HG03520 (cell line): ENCODE measurements around the gene MYOCD.
"Not testable (repeated sequence)": the region's sequence is repeated elsewhere in the genome, so short reads cannot be mapped to it uniquely, and the experiment has no call there.

Source experiments
- ATAC-seq: cut with Tn5 transposase; IDR thresholded peaks from one replicate; pipeline ENCODE4 v1.9.1; 2021; ENCODE audit warnings: mild to moderate bottlenecking, moderate library complexity; ENCODE audit not compliant: unreplicated experiment

MYOCD gene

DNA sequence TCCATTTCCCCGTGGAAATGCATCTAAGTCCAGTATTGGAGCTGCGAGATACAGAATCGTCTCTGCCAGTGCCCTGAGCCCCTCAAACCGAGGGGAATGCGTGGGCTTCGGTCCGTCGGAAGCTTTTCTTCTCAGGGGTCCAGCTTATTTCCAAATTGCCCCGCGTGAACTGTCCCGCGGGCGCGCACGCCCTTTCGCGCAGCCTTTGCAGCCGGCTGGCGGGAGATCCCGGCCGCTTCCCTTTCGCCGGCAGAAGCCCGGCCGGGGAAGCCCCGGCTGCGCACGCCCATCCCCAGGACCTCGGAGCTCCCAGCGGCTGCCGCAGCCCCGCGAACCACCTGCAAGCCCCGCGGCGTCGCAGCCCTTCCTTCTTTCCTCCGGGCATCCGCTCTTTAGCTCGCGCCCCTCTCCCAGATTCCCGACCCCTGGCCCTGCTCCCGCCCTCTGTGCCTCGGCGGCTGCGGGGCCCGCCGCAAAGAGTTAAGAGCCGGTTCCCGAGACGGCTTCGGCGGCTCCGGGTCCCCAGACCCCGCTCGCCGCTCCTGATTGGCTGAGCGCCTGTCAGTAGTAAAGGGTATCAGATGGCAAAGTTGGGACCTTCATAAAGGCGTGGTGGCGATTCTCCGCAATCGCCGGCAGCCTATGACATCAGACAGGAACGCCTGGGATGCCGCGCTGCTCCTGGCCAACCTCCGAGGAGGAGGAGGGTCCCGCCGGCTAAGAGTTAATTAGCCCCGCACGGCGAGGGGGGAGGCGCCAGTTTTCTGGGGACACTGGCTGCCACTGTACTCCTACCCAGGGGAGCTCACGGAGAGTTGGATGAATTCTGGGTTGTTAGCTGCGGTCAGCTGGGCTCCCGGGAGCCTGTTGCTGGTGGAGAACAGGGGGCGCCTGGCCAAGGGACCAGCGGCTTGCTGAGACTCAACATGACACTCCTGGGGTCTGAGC lies at the start of gene MYOCD:
Gene MYOCD, plus strand, starts transcription at position 628 of the 948 bp plus-strand sequence. Its CDS starts 299 bp downstream, at position 927.
- ATAC-seq = no peak

DNA sequence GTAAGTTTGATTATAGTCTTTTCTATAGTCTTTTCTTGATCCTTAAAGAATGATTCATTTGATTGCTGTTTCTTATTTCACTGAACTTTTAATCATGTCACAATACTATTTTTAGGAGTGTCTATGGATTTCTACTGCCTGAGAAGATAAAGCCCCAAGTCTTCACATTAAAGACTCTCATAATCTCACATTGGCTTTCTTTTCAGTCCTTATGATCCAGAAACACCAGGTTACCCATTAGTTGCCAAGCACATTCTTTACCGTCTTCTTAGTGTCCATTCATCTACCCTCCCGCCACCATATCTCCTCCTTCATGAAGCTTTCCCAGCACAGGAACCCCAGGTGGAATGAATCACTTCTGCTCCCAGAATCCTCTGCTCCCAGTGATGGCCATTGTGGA lies 49.5 kb upstream of the MYOCD start:
- no peak for ATAC-seq

DNA sequence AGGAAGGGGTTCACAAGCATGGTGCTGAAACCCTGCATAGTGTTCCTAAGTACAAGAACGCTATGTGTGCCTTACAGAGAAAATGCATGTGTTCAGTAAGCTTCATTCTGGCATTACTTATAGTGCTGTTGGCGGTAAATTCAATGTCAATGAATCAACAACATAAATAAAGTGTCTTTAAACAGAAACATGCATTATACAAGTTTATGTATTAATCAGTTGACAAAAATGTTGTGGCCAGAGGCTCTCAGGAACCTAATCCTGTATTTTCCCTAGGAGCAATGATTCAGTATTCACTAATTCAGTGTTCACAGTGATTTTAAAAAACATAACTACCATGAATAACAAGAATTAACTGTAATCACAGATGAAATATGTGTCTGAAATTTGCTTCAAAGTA lies 47.1 kb upstream of the MYOCD start:
- ATAC-seq = no peak

DNA sequence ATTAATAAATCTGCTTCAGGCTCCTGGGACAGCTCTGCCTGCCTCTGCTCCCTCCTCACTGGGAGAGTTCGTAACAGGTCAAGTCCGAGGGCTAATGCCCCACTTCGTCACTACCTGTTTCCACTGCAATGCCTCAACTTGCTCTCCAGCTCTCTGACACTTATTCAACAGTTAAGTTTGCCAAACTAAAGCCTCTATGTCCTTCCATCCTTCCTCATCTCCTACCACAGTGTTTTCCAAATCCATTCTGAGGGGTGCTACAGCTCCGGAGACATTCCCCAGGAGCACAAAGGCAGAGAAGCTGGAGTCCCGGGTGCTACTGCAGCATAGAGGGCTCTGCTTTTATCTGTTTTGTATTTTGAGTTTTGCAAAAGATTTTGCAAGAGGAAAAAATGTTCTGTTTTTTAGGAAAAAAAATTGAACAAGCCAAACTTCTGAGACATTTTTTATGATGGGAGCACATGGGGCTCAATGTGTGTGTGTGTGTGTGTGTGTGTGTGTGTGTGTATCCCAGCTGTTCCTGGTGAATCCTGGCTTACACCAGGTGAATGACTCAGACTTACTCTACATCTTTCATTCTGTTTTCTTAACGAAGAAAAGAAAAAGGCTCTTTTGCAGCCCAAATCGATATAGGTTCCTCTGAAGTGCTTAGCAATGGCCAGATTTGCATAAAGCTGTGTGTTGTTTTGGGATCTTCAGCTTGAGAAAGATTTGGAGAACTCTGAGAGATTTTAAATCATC lies 46.1 kb upstream of the MYOCD start:
- ATAC-seq = no peak

GRCh38 chr17:12620200-12620720 lies 45.4 kb upstream of the MYOCD start:
- no peak for ATAC-seq

GRCh38 chr17:12622726-12623125 lies 43.0 kb upstream of the MYOCD start:
- no peak for ATAC-seq

GRCh38 chr17:12623220-12623848 lies 42.4 kb upstream of the MYOCD start:
- ATAC-seq = no peak

- no peak for ATAC-seq
These were observed 41.5 kb upstream of the MYOCD start for GRCh38 chr17:12624211-12624610.

- no peak for ATAC-seq
These were observed 40.6 kb upstream of the MYOCD start for GRCh38 chr17:12625092-12625491.

DNA sequence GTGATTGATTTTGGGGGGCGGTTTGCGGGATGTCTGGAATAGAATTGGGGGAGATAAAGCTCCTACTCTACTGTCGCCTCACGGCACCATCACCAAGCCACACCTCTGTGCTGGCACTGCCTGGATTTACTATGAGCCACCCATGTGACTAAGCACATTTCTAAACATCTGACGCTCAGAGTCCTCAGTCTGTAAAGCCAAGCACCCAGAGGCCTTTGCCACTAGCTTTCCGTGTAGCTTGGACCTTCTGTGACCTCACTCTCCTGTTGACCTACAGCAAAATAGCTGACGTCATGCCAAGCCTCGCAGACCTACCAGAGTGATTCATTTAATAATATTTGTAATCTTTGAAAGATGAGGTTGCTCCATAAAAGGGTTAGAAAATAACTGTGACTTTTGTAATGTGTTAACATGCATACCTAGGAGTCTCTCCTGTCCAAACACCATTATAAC lies 38.5 kb upstream of the MYOCD start:
- no peak for ATAC-seq

DNA sequence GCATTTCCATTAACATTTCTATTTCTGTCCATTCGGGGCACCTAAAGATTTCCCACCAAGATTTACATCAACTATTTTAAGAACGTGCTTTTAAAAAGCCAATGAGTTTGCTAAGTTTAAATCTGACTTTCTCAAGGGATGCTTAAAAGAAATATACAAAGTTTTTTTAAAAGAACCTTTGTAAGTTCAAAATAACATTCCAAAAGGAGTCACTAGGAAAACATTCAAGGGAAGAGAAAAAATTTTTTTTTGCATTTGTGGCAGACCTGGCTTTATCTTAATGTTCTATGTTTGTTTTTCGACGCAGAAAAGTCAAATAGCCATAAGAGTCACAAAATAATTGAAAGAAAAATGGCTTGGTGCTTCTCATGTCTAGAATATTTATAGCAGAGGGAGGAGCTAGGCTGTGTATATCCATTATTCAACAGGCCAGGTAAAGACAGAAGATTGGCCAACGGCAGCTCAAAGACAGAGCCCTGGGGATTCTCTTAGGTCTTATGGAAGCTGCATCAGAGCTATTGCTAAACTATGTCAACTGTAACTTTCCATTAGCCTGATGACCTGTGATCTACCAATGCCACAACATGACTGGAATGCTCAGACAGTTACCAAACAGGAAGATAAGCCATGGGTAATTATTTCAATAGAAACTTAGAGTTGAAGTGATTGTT lies 37.8 kb upstream of the MYOCD start:
- no peak for ATAC-seq

DNA sequence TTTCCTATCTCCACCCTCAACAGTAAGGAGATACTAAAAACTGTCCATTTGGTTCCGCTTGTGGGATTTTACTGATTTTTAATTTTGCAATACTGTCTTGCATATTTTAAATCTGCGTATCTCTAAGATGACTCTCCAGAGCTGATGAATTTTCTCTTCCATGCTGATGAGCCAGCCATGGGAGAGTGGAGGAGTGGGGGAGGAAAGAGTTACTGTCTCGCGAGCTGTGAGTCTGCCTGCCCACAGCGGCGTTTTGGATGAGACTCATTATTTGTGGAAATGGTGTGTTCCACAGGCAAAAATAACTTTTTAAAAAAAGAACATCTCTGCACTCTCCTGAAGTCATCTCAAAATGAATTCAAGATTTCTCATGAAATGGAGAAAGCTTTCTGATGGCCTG lies 34.6 kb upstream of the MYOCD start:
- no peak for ATAC-seq

DNA sequence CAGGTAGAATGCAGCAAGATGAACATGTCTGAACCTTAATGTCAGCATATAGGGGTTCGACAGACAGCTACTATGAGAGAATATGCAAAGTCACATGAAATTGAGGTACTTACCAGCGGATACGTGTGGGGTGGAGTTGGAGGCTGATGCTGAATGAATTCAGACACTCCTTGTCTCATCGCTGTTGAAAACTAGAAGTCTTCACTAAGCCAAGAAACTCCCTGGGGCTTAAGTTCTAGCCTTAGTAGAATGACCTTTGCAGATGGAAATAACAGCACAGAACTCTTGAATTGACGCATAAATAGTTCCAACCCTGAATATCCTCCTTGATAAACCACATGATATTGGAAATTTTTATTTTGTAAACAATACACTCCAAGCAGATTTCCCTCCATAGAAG lies 32.9 kb upstream of the MYOCD start:
- no peak for ATAC-seq

DNA sequence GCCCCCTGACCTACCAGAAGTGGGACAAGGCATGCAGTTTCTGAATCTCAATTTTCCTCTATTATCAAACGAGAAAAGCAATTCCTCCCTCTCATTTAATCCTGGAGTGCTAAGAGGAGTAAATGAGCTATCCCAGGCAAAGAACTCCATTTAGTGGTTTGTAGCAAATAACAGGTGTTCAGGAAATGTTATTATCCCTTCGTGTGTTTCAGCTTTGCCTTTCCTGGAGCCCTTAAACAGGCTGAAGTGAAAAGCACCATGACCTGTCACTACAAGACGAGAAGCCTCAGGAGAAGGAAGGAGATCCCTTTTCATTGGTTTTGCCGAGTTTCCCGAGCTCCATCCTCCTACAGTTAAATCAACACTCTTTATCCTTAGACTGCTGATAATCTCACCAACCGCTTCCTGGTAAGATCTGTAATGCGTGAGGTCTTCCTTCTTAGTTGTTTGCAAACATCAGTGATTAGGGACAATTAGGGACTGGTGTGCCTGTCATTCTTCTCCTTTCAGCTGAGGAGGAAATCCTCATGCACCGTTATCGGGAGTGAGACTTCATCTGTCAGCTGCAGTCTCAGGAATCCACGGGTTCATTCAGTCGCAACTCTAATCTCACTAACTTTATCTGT lies 30.8 kb upstream of the MYOCD start:
- no peak for ATAC-seq

DNA sequence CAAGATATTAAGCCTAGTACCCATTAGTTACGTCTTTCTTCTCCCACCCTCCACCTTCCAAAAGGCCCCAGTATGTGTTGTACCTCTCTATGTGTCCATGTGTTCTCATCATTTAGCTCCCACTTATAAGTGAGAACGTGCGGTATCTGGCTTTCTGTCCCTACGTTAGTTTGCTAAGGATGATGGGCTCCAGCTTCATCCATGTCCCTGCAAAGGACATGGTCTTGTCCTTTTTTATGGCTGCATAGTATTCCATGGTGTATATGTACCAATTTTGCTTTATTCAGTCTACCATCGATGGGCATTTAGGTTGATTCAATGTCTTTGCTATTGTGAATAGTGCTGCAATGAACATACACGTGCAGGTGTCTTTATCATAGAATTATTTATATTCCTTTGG lies 29.7 kb upstream of the MYOCD start:
- not testable (repeated sequence) for ATAC-seq

DNA sequence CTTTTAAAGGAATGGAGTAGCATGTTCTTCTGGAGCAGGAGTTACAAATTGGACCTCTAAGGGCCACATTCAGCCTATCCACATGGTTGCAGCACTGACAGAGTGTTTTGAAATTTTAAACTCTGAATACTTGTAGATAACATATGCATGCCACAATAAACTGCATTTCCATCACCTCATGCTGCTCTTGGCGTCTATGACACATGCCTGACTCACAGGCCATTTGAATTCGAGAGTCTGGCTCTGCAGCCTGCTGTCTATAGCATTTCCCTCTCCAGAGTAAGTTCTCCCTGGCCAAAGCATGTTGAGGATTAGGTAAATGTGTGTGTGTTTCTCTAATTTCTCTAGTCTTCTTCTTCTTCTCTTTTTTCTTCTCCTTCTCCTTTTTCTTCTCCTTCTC lies 28.7 kb upstream of the MYOCD start:
- no peak for ATAC-seq

DNA sequence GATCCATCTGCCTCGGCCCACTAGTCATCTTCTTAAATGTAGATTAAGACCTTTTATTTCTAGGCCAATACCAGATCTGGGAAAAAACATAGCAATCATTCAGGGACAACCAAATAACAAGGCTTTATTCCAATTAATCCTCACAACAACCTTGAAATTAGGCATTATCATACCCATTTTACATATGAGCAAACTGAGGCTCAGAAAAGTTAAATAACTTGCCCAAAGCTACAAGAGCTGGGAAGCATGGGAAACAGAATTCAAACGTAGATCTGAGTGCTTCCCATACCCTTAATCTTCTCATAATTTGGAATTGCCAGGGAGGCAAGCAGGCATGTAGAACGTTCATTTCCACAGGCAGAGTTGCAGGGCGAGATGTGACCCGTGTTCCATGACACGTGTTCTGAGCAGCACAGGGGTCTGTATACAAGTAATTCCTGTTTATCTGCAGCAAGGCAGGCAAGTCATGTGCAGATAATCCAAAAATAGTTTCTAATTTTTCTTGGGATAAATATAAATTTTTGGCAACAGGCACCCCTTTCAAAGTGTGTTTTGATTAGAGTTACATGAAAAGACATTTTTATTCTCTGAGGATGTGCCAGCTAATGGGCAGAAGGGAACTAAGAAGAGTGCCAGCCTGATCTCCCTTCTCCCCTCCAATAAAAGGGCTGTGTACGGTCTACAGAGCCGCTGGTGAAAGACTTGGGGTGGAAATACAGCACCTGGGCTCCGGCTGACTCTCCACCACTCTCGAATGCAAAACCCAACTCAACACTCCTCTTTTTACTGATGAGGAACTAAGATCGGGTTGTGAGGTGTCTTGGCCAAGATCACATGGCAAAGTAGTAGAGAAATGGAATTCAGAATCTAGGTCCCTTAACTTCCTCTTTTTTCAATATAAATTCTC lies 27.7 kb upstream of the MYOCD start:
- no peak for ATAC-seq

GRCh38 chr17:12640364-12640763 lies 25.3 kb upstream of the MYOCD start:
- ATAC-seq = no peak

DNA sequence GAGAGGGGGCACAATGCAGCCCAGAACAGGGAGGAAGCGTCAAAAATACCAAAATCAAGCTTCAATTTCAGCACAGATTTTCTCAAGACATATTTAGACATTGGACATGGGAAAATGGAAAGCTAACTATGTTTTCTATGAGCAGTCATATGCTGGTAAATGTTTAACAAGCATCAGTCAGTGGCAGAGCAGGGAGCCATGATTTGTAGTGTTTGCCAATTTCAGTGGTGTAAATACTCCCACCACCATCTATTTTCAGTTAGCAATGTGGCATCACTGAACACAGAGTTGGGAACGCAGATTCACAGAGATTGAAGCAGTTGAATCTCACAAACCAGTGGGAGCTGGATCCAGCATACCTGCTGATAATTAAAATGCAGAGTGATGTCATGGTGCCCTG lies 24.6 kb upstream of the MYOCD start:
- no peak for ATAC-seq
